Loucy (cell line): ENCODE measurements around the gene RPL38.

ENCODE experiments used
- H2AFZ ChIP-seq: fragments of 200-600 bp; sonication (generic); 2 replicates; pipeline ENCODE4 v1.6.0; 2016; ENCODE audit warnings: antibody characterized with exemption, mild to moderate bottlenecking, low read length, moderate library complexity
- H3F3A ChIP-seq: fragments of 200-600 bp; 2 replicates; pipeline ENCODE4 v1.6.0; 2016; ENCODE audit warnings: antibody characterized with exemption, low read depth, mild to moderate bottlenecking
- H3K27me3 ChIP-seq: fragments of 200-600 bp; sonication (generic); 2 replicates; pipeline ENCODE4 v1.6.1; 2014; ENCODE audit warnings: low read length, mild to moderate bottlenecking; ENCODE audit not compliant: insufficient read depth, poor library complexity, severe bottlenecking
- H3K36me3 ChIP-seq: fragments of 200-600 bp; sonication (generic); 2 replicates; pipeline ENCODE4 v1.6.1; 2016; ENCODE audit warnings: low read length; ENCODE audit not compliant: insufficient read depth
- H3K4me1 ChIP-seq: fragments of 200-600 bp; sonication (generic); 2 replicates; pipeline ENCODE4 v1.5.1; 2014; ENCODE audit warnings: low read length, mild to moderate bottlenecking; ENCODE audit not compliant: insufficient read depth, poor library complexity, severe bottlenecking
- H3K4me2 ChIP-seq: fragments of 200-600 bp; sonication (generic); 2 replicates; pipeline ENCODE4 v1.6.0; 2014; ENCODE audit warnings: antibody characterized with exemption, low read length, low read depth, mild to moderate bottlenecking; ENCODE audit not compliant: poor library complexity, severe bottlenecking
- H3K4me3 ChIP-seq: fragments of 200-600 bp; sonication (generic); 2 replicates; pipeline ENCODE4 v1.5.1; 2014; ENCODE audit warnings: low read length, mild to moderate bottlenecking, mixed read lengths; ENCODE audit not compliant: poor library complexity, severe bottlenecking
- H3K79me2 ChIP-seq: fragments of 200-600 bp; sonication (generic); 2 replicates; pipeline ENCODE4 v1.6.1; 2014; ENCODE audit warnings: low read length; ENCODE audit not compliant: insufficient read depth
- H3K9ac ChIP-seq: fragments of 200-600 bp; sonication (generic); 2 replicates; pipeline ENCODE4 v1.6.0; 2014; ENCODE audit warnings: mild to moderate bottlenecking, low read depth, low read length, moderate library complexity; ENCODE audit not compliant: poor library complexity, severe bottlenecking
- H3K9me2 ChIP-seq: fragments of 200-600 bp; sonication (generic); replicated peaks from 2 replicates; pipeline ENCODE4 v1.6.1; 2016; ENCODE audit warnings: low read depth, low read length, mixed read lengths
- H3K9me3 ChIP-seq: fragments of 200-600 bp; sonication (generic); 2 replicates; pipeline ENCODE4 v1.6.1; 2014; ENCODE audit warnings: mild to moderate bottlenecking, antibody characterized with exemption, low read length, low read depth; ENCODE audit not compliant: insufficient read depth
- H4K20me1 ChIP-seq: fragments of 200-600 bp; sonication (generic); 2 replicates; pipeline ENCODE4 v1.6.0; 2014; ENCODE audit warnings: antibody characterized with exemption, low read length, mild to moderate bottlenecking; ENCODE audit not compliant: insufficient read depth, poor library complexity, severe bottlenecking
- CTCF ChIP-seq: fragments of 200-600 bp; sonication (generic); conservative IDR thresholded peaks from 2 replicates; pipeline ENCODE4 v1.5.1; 2014; ENCODE audit warnings: mild to moderate bottlenecking, antibody characterized with exemption, low read length
- EZH2phosphoT487 ChIP-seq: fragments of 200-600 bp; IDR thresholded peaks from 2 replicates; pipeline ENCODE4 v1.6.1; 2018; ENCODE audit warnings: antibody characterized with exemption, mild to moderate bottlenecking, moderate library complexity, borderline replicate concordance

Gene RPL38

GRCh38 chr17:74198694-74199093 is 4.8 kb upstream of the RPL38 start:
- Histone ChIP-seq H3K79me2 (peaks cover 2% of the 10 kb centered on the region), H2AFZ (no peak overlapping the region)

GRCh38 chr17:74199306-74200092 is 4.0 kb upstream of the RPL38 start:
- Histone ChIP-seq H3K4me2 (peak overlapping the region; percentile 14), H3K9me3 (no peaks in the 10 kb centered on the region), H3K4me3 (no peak overlapping the region), H2AFZ (0 out of 2 replicates have a peak overlapping the region, but pooled peaks have one; percentile 41), H3K27me3 (peaks cover 10% of the 10 kb centered on the region), H3K79me2 (peaks cover 10% of the 10 kb centered on the region), H3F3A (no peaks in the 10 kb centered on the region), H3K9ac (no peak overlapping the region), H4K20me1 (peaks cover 10% of the 10 kb centered on the region), H3K9me2 (no peaks in the 10 kb centered on the region), H3K4me1 (peaks cover 3% of the 10 kb centered on the region), H3K36me3 (0 out of 2 replicates have a peak, but pooled peaks cover 4% of the 10 kb centered on the region)
- TF ChIP-seq EZH2phosphoT487, result no peak
- peak; percentile 96 for TF ChIP-seq CTCF

More at GRCh38 chr17:74198694-74199093, 4.8 kb upstream of the RPL38 start:
- no peak overlapping the region for H3K4me2 ChIP-seq
- no peaks in the 10 kb centered on the region for H3K36me3 ChIP-seq
- TF ChIP-seq CTCF, result no peak
- no peak for TF ChIP-seq EZH2phosphoT487
- no peaks in the 10 kb centered on the region for H3K9me2 ChIP-seq
- no peaks in the 10 kb centered on the region for H3K9me3 ChIP-seq
- no peak overlapping the region for H3K9ac ChIP-seq
- H3K27me3 ChIP-seq, result peaks cover 3% of the 10 kb centered on the region
- H4K20me1 ChIP-seq, result peaks cover 2% of the 10 kb centered on the region
- H3K4me3 ChIP-seq, result no peak overlapping the region
- peaks cover 3% of the 10 kb centered on the region for H3K4me1 ChIP-seq
- H3F3A ChIP-seq, result no peaks in the 10 kb centered on the region

DNA sequence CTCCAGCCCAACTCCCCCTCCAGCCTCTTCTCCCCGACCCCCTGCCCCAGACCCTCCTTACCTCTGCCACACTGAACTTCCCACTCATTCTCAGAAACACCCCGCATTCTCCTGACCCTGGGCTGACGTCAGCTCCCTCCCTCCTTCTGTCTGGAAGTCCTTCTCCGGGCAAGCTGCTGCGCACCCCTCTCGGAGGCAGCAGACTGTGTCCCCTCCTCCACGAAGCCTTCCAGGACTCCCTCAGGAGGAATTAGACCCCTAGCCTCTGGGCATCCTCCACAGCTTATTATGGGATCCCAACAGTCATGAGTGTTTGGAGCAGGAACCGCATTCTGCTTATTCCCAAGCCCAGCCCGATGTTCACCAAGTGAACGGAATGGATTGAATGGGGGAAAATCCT is 3.4 kb upstream of the RPL38 start:
- Histone ChIP-seq H3F3A (no peaks in the 10 kb centered on the region), H3K4me3 (no peak overlapping the region), H3K9me3 (no peaks in the 10 kb centered on the region), H2AFZ (no peak overlapping the region), H3K36me3 (0 out of 2 replicates have a peak, but pooled peaks cover 4% of the 10 kb centered on the region), H3K79me2 (peaks cover 17% of the 10 kb centered on the region), H3K9me2 (no peaks in the 10 kb centered on the region), H3K4me2 (no peak overlapping the region), H3K27me3 (peaks cover 10% of the 10 kb centered on the region), H3K4me1 (peaks cover 8% of the 10 kb centered on the region), H3K9ac (no peak overlapping the region), H4K20me1 (peaks cover 16% of the 10 kb centered on the region)
- TF ChIP-seq CTCF, result no peak
- TF ChIP-seq EZH2phosphoT487, result no peak
